ENCODE measurements around the gene CHTF8. TPM values are rescaled to one million over a fixed set of nuclear protein-coding genes. Genes with fewer than 3 reads are reported as not detected.
A peak's percentile ranks its signal among the peaks of the same experiment; 100 is the strongest.

The CHTF8 gene
- total RNA-seq, 2 donors from 2014 or later: 94.6 to 135 TPM

GRCh38 chr16:69083306-69083941, 49.0 kb downstream of the CHTF8 start:
- Mint-ChIP-seq H3K27ac (no peak overlapping the region), H3K9me3 (no peaks in the 10 kb centered on the region), H3K36me3 (no peaks in the 10 kb centered on the region)
- ATAC-seq (peak in 1 of 2 donors; percentile 30), DNase-seq (ENCODE audit: low spot score in 2 of 2) (no peak)

- ATAC-seq: no peak
- Mint-ChIP-seq H3K9me3 (no peaks in the 10 kb centered on the region), H3K27ac (peak overlapping the region in 1 of 2 donors; percentile 36), H3K36me3 (no peaks in the 10 kb centered on the region)
- no peak for DNase-seq (ENCODE audit: low spot score in 2 of 2)
Observed at GRCh38 chr16:69079697-69080096, 52.7 kb downstream of the CHTF8 start.

GRCh38 chr16:69078073-69078472, 54.3 kb downstream of the CHTF8 start:
- no peaks in the 10 kb centered on the region for H3K9me3 Mint-ChIP-seq
- H3K36me3 Mint-ChIP-seq: no peaks in the 10 kb centered on the region
- H3K27ac Mint-ChIP-seq: no peak overlapping the region
- ATAC-seq (no peak), DNase-seq (ENCODE audit: low spot score in 2 of 2) (no peak)

- H3K36me3 Mint-ChIP-seq: no peaks in the 10 kb centered on the region
- no peak for DNase-seq (ENCODE audit: low spot score in 2 of 2)
- H3K27ac Mint-ChIP-seq: no peak overlapping the region
- H3K9me3 Mint-ChIP-seq: no peaks in the 10 kb centered on the region
- no peak for ATAC-seq
Observed at GRCh38 chr16:69077251-69077650, 55.1 kb downstream of the CHTF8 start.

GRCh38 chr16:69073181-69073702, 59.1 kb downstream of the CHTF8 start:
- DNase-seq (ENCODE audit: low spot score in 2 of 2) (no peak), ATAC-seq (no peak)
- H3K27ac Mint-ChIP-seq: no peak overlapping the region
- H3K36me3 Mint-ChIP-seq: no peaks in the 10 kb centered on the region
- no peaks in the 10 kb centered on the region for H3K9me3 Mint-ChIP-seq

- DNase-seq (ENCODE audit: low spot score in 2 of 2): no peak
- ATAC-seq: no peak
- H3K36me3 Mint-ChIP-seq: no peaks in the 10 kb centered on the region
- peak overlapping the region in 1 of 2 donors; percentile 52 for H3K27ac Mint-ChIP-seq
- no peaks in the 10 kb centered on the region for H3K9me3 Mint-ChIP-seq
Observed at GRCh38 chr16:69072640-69072974, 59.8 kb downstream of the CHTF8 start.

- no peaks in the 10 kb centered on the region for H3K36me3 Mint-ChIP-seq
- DNase-seq (ENCODE audit: low spot score in 2 of 2): no peak
- ATAC-seq: no peak
- H3K27ac Mint-ChIP-seq: no peak overlapping the region
- H3K9me3 Mint-ChIP-seq: no peaks in the 10 kb centered on the region
Observed at GRCh38 chr16:69071036-69071435, 61.4 kb downstream of the CHTF8 start.

- Mint-ChIP-seq H3K9me3 (no peaks in the 10 kb centered on the region), H3K27ac (peak overlapping the region in 1 of 2 donors; percentile 44), H3K36me3 (no peaks in the 10 kb centered on the region)
- no peak for ATAC-seq
- no peak for DNase-seq (ENCODE audit: low spot score in 2 of 2)
Observed at GRCh38 chr16:69069504-69069903, 62.9 kb downstream of the CHTF8 start.

Other genes with a start within 250 kb of the CHTF8 start
- gene HAS3, start 26.9 kb downstream of the CHTF8 start, total RNA-seq: under 1 TPM; 0.31 to 0.61 TPM
- 10 to 100 TPM; 56.0 to 86.7 TPM for gene UTP4, start 61 bp upstream of the CHTF8 start, total RNA-seq
- gene SNTB2, start 54.6 kb upstream of the CHTF8 start, total RNA-seq: 10 to 100 TPM; 12.7 to 21.2 TPM
- 10 to 100 TPM; 23.1 to 29.1 TPM for gene VPS4A, start 178.8 kb upstream of the CHTF8 start, total RNA-seq
- 10 to 100 TPM in 1 of 2 donors, 1 to 10 TPM in 1; 7.3 to 17.4 TPM for gene PDF, start 198.0 kb upstream of the CHTF8 start, total RNA-seq
- gene COG8, start 207.0 kb upstream of the CHTF8 start, total RNA-seq: 10 to 100 TPM; 26.9 to 28.2 TPM
- gene NIP7, start 207.2 kb upstream of the CHTF8 start, total RNA-seq: 10 to 100 TPM; 35.8 to 44.7 TPM
- gene TMED6, start 219.2 kb upstream of the CHTF8 start, total RNA-seq: 1 to 10 TPM in 1 of 2 donors, under 1 TPM in 1; 0.39 to 1.8 TPM

All from activated naive CD4-positive, alpha-beta T cell treated with anti-CD3 and anti-CD28 coated beads, Interleukin-2, amount 50 U/mL, for 72 hours (primary cell).